Measurements from ENCODE around the gene SHQ1.
"Not testable (repeated sequence)": the region's sequence is repeated elsewhere in the genome, so short reads cannot be mapped to it uniquely, and the experiment has no call there.

Gene SHQ1

GRCh38 chr3:72744330-72744729 is 103.9 kb downstream of the SHQ1 start:
- H3K27ac ChIP-seq = no peak overlapping the region
- no peak for DNase-seq

GRCh38 chr3:72739531-72740466 is 108.4 kb downstream of the SHQ1 start:
- Histone ChIP-seq H3K27ac (peak overlapping the region; percentile 86), H3K9me3 (ENCODE audit: severe bottlenecking) (peaks cover 3% of the 10 kb centered on the region), H3K36me3 (no peaks in the 10 kb centered on the region), H3K27me3 (ENCODE audit: insufficient read depth, low read depth, severe bottlenecking) (no peaks in the 10 kb centered on the region), H3K4me3 (ENCODE audit: low read depth, low read length) (peak overlapping the region; percentile 33)
- peak; percentile 85 for DNase-seq
- no peak for TF ChIP-seq CTCF (IDR thresholded peaks at IDR 0.05; ENCODE audit: low read depth, low read length)

More at GRCh38 chr3:72744330-72744729, 103.9 kb downstream of the SHQ1 start:
- Histone ChIP-seq H3K27me3 (ENCODE audit: insufficient read depth, low read depth, severe bottlenecking) (no peaks in the 10 kb centered on the region), H3K36me3 (no peaks in the 10 kb centered on the region), H3K4me3 (ENCODE audit: low read depth, low read length) (no peak overlapping the region), H3K9me3 (ENCODE audit: severe bottlenecking) (no peaks in the 10 kb centered on the region)
- TF ChIP-seq CTCF (IDR thresholded peaks at IDR 0.05; ENCODE audit: low read depth, low read length) = no peak

GRCh38 chr3:72738752-72739530 is 109.3 kb downstream of the SHQ1 start:
- Histone ChIP-seq H3K27me3 (ENCODE audit: insufficient read depth, low read depth, severe bottlenecking) (no peaks in the 10 kb centered on the region), H3K4me3 (ENCODE audit: low read depth, low read length) (peak overlapping the region; percentile 39), H3K9me3 (ENCODE audit: severe bottlenecking) (peaks cover 6% of the 10 kb centered on the region), H3K27ac (peak overlapping the region; percentile 86), H3K36me3 (no peaks in the 10 kb centered on the region)
- no peak for TF ChIP-seq CTCF (IDR thresholded peaks at IDR 0.05; ENCODE audit: low read depth, low read length)
- DNase-seq = peak; percentile 88

- H3K9me3 ChIP-seq (ENCODE audit: severe bottlenecking) = peaks cover 14% of the 10 kb centered on the region
- not testable (repeated sequence) for H3K27ac ChIP-seq; DNase-seq; H3K27me3 ChIP-seq (ENCODE audit: insufficient read depth, low read depth, severe bottlenecking); H3K36me3 ChIP-seq; H3K4me3 ChIP-seq (ENCODE audit: low read depth, low read length)
These were observed 113.2 kb downstream of the SHQ1 start for GRCh38 chr3:72735072-72735471.

- TF ChIP-seq CTCF (IDR thresholded peaks at IDR 0.05; ENCODE audit: low read depth, low read length) = no peak
These were observed 114.6 kb downstream of the SHQ1 start for GRCh38 chr3:72733676-72734075.

GRCh38 chr3:72732666-72733345 is 115.4 kb downstream of the SHQ1 start:
- DNase-seq, H3K36me3 ChIP-seq: not testable (repeated sequence)

More at GRCh38 chr3:72733676-72734075, 114.6 kb downstream of the SHQ1 start:
- H3K27ac ChIP-seq = no peak overlapping the region
- DNase-seq = no peak
- no peaks in the 10 kb centered on the region for H3K36me3 ChIP-seq
- peaks cover 14% of the 10 kb centered on the region for H3K9me3 ChIP-seq (ENCODE audit: severe bottlenecking)
- H3K27me3 ChIP-seq (ENCODE audit: insufficient read depth, low read depth, severe bottlenecking) = no peaks in the 10 kb centered on the region
- no peak overlapping the region for H3K4me3 ChIP-seq (ENCODE audit: low read depth, low read length)

More at GRCh38 chr3:72732666-72733345, 115.4 kb downstream of the SHQ1 start:
- H3K27ac ChIP-seq; H3K4me3 ChIP-seq (ENCODE audit: low read depth, low read length); H3K27me3 ChIP-seq (ENCODE audit: insufficient read depth, low read depth, severe bottlenecking): not testable (repeated sequence)
- H3K9me3 ChIP-seq (ENCODE audit: severe bottlenecking) = peaks cover 14% of the 10 kb centered on the region

All from WERI-Rb-1 (cell line).